IMR-90 (cell line): ENCODE measurements around the gene ELL2. TPM values are rescaled to one million over a fixed set of nuclear protein-coding genes. Genes with fewer than 3 reads are reported as not detected.

Experiments used
- ATAC-seq: fragments of 200-7000 bp; cut with Tn5 transposase; 2 replicates; pipeline ENCODE4 v1.9.1; 2020; ENCODE audit warnings: low read depth, mild to moderate bottlenecking, moderate library complexity
- BruUV-seq: library from RNA; stranded (reverse); fragments of 400-500 nt; replicated peaks from 2 replicates; lab custom pipeline; 2021; lab: Mats Ljungman, UMichigan
- CTCF ChIA-PET: fragments of 300-600 bp; formaldehyde crosslinking; extraction: SDS; loops from one replicate; lab custom pipeline; 2021; ENCODE audit warnings: antibody characterized with exemption; lab: Yijun Ruan, JAX
- POLR2A ChIA-PET: fragments of 300-600 bp; sonication (Branson Sonifier 250); formaldehyde crosslinking; loops from one replicate; lab custom pipeline; 2022; ENCODE audit warnings: antibody characterized with exemption; ENCODE audit not compliant: unreplicated experiment; lab: Charles Lee
- DNase-seq: peaks from one replicate; pipeline ENCODE4 v3.0.0; 2013
- H2AFZ ChIP-seq: replicated peaks from 2 replicates; pipeline ENCODE3; 2013; ENCODE audit warnings: low read length, mild to moderate bottlenecking; ENCODE audit not compliant: poor library complexity
- H2AK5ac ChIP-seq: 2 replicates; pipeline ENCODE4 v1.6.1; 2013; ENCODE audit warnings: low read depth, low read length, inconsistent platforms
- H2AK9ac ChIP-seq: replicated peaks from 2 replicates; pipeline ENCODE3; 2013; ENCODE audit warnings: mild to moderate bottlenecking, low read depth, low read length, moderate library complexity; ENCODE audit not compliant: poor library complexity
- H2BK120ac ChIP-seq: 2 replicates; pipeline ENCODE4 v1.6.1; 2013; ENCODE audit warnings: low read depth, low read length, inconsistent platforms
- H2BK15ac ChIP-seq: 3 replicates; pipeline ENCODE4 v1.6.1; 2013; ENCODE audit warnings: low read depth, low read length, inconsistent platforms
- H2BK20ac ChIP-seq: 2 replicates; pipeline ENCODE4 v1.6.1; 2013; ENCODE audit warnings: low read depth, mild to moderate bottlenecking, inconsistent platforms, low read length, moderate library complexity
- H2BK5ac ChIP-seq: 2 replicates; pipeline ENCODE4 v1.6.1; 2013; ENCODE audit warnings: mild to moderate bottlenecking, low read depth, low read length, inconsistent platforms; ENCODE audit not compliant: poor library complexity, severe bottlenecking
- H3K14ac ChIP-seq: replicated peaks from 2 replicates; pipeline ENCODE4 v1.6.1; 2013; ENCODE audit warnings: low read depth, low read length, inconsistent platforms
- H3K18ac ChIP-seq: 2 replicates; pipeline ENCODE4 v1.6.1; 2013; ENCODE audit warnings: low read depth, low read length, control low read depth
- H3K23ac ChIP-seq: 2 replicates; pipeline ENCODE4 v1.6.1; 2013; ENCODE audit warnings: low read depth, low read length, inconsistent platforms
- H3K27ac ChIP-seq: 2 replicates; pipeline ENCODE4 v1.5.1; 2013; ENCODE audit warnings: mild to moderate bottlenecking, control low read depth, low read length; ENCODE audit not compliant: insufficient read depth
- H3K27me3 ChIP-seq: 2 replicates; pipeline ENCODE4 v1.6.1; 2013; ENCODE audit warnings: low read length; ENCODE audit not compliant: control insufficient read depth, insufficient read depth
- H3K36me3 ChIP-seq: 2 replicates; pipeline ENCODE4 v1.6.1; 2013; ENCODE audit warnings: low read length, mixed read lengths; ENCODE audit not compliant: control insufficient read depth, insufficient read depth
- H3K4ac ChIP-seq: 2 replicates; pipeline ENCODE4 v1.6.1; 2013; ENCODE audit warnings: low read depth, low read length, inconsistent platforms
- H3K4me1 ChIP-seq: 2 replicates; pipeline ENCODE4 v1.6.1; 2013; ENCODE audit warnings: low read length, mixed read lengths; ENCODE audit not compliant: control insufficient read depth, insufficient read depth
- H3K4me2 ChIP-seq: 2 replicates; pipeline ENCODE4 v1.6.1; 2013; ENCODE audit warnings: low read depth, mild to moderate bottlenecking, control low read depth, low read length, moderate library complexity
- H3K4me3 ChIP-seq: 2 replicates; pipeline ENCODE4 v1.5.1; 2013; ENCODE audit warnings: low read depth, mild to moderate bottlenecking, control low read depth, low read length, moderate library complexity; ENCODE audit not compliant: insufficient read depth
- H3K56ac ChIP-seq: 2 replicates; pipeline ENCODE4 v1.6.1; 2013; ENCODE audit warnings: low read length, inconsistent platforms; ENCODE audit not compliant: insufficient read depth; ENCODE audit errors: extremely low read depth
- H3K79me1 ChIP-seq, 2 experiments: 2 replicates each; pipeline ENCODE4 v1.6.1; 2013; ENCODE audit warnings: low read length in 2 of 2, inconsistent platforms in 1 of 2, low read depth in 1 of 2
- H3K9ac ChIP-seq: 2 replicates; pipeline ENCODE4 v1.6.1; 2013; ENCODE audit warnings: low read depth, low read length, control low read depth
- H3K9me1 ChIP-seq: 2 replicates; pipeline ENCODE4 v1.6.1; 2013; ENCODE audit warnings: low read length, inconsistent platforms; ENCODE audit not compliant: insufficient read depth
- H3K9me3 ChIP-seq: 2 replicates; pipeline ENCODE4 v1.6.1; 2013; ENCODE audit warnings: low read length; ENCODE audit not compliant: control insufficient read depth, insufficient read depth
- H4K20me1 ChIP-seq: 2 replicates; pipeline ENCODE4 v1.6.1; 2013; ENCODE audit warnings: low read length, inconsistent platforms; ENCODE audit not compliant: insufficient read depth
- H4K5ac ChIP-seq: 2 replicates; pipeline ENCODE4 v1.6.1; 2013; ENCODE audit warnings: mild to moderate bottlenecking, low read depth, low read length, control low read depth
- H4K8ac ChIP-seq, 2 experiments: 2 replicates each; pipeline ENCODE4 v1.6.1; 2013; ENCODE audit warnings: low read depth in 2 of 2, low read length in 2 of 2, control low read depth in 1 of 2, inconsistent platforms in 1 of 2
- H4K91ac ChIP-seq: 2 replicates; pipeline ENCODE4 v1.6.1; 2013; ENCODE audit warnings: low read depth, low read length, inconsistent platforms; ENCODE audit not compliant: insufficient read depth
- MXI1 ChIP-seq: IDR thresholded peaks from 2 replicates; pipeline ENCODE4 v1.6.1; 2012; ENCODE audit warnings: low read depth, mild to moderate bottlenecking, low read length, moderate library complexity, borderline replicate concordance
- RFX5 ChIP-seq: IDR thresholded peaks from 2 replicates; pipeline ENCODE4 v1.8.0; 2012; ENCODE audit warnings: low read depth, mild to moderate bottlenecking, low read length, moderate library complexity
- USF2 ChIP-seq: fragments of 150-350 bp; IDR thresholded peaks from 2 replicates; pipeline ENCODE4 v1.6.1; 2017; ENCODE audit warnings: mild to moderate bottlenecking, antibody characterized with exemption, low read length, low read depth
- WGBS, 2 experiments: methylation state at CpG; one replicate each; pipeline versions ENCODE4 v1.1.5 to v1.1.7; 2013; ENCODE audit warnings: missing lambda C conversion rate in 2 of 2; ENCODE audit not compliant: insufficient read length in 1 of 2; ENCODE audit errors: extremely low coverage in 2 of 2; 5-methylcytosine and 5-hydroxymethylcytosine counted together
- dilution Hi-C: fragments of 300-500 bp; cut with HindIII; formaldehyde crosslinking; loops from one replicate; pipeline ENCODE4 v1.14.3; 2018; ENCODE audit warnings: low sequenced_read_pairs; ENCODE audit not compliant: unreplicated experiment
- in situ Hi-C: fragments of 300-500 bp; cut with MboI; formaldehyde crosslinking; loops from 3 replicates; pipeline ENCODE4 v1.14.3; 2019; ENCODE audit warnings: low sequenced_read_pairs, inconsistent platforms, mixed read lengths
- intact Hi-C: fragments of 100-400 bp; cut with micrococcal nuclease; formaldehyde crosslinking; loops from 2 replicates; pipeline ENCODE4 v1.10.0; 2022
- polyA plus RNA-seq, 3 experiments: library from polyadenylated mRNA; depleted of rRNA; stranded (reverse); fragments of >200 nt; gene quantifications; 2 replicates each; pipeline ENCODE4 v1.2.3, GENCODE V29; 2012; ENCODE audit warnings: low replicate concordance in 1 of 3
- total RNA-seq: library from RNA; depleted of rRNA; stranded (reverse); fragments of >200 nt; gene quantifications from 2 replicates; pipeline ENCODE4 v1.2.3, GENCODE V29; 2012

The ELL2 gene
- total and polyA plus RNA-seq, 2 of the 4 experiments (the other 2 are of a cell fraction) = 61.4 to 92.5 TPM

GRCh38 chr5:95857185-95857945 lies 104.3 kb downstream of the ELL2 start:
- Histone ChIP-seq H3K9me1 (peaks cover 20% of the 10 kb centered on the region), H2BK20ac (peak overlapping the region; percentile 100), H3K4me3 (no peak overlapping the region), H4K91ac (peak overlapping the region; percentile 99), H2BK5ac (peak overlapping the region; percentile 97), H2BK120ac (peak overlapping the region; percentile 100), H3K9me3 (no peaks in the 10 kb centered on the region), H4K8ac (peak overlapping the region; percentile 91 to 98), H3K4me2 (no peak overlapping the region), H4K20me1 (no peaks in the 10 kb centered on the region), H3K27me3 (no peaks in the 10 kb centered on the region), H4K5ac (peak overlapping the region; percentile 91), H3K9ac (peak overlapping the region; percentile 18), H2AFZ (peak overlapping the region; percentile 67), H3K79me1 (peaks cover 0 to 36% of the 10 kb centered on the region in 2 experiments; a peak in 3 of 4 replicates), H2BK15ac (peak overlapping the region; percentile 88; the same call in 2 of the 3 replicates), H3K14ac (peak overlapping the region; percentile 98), H3K4me1 (peaks cover 29% of the 10 kb centered on the region), H3K27ac (peak overlapping the region; percentile 99), H3K56ac (peak overlapping the region; percentile 92), H3K18ac (peak overlapping the region; percentile 97), H3K36me3 (no peaks in the 10 kb centered on the region), H3K23ac (peak overlapping the region; percentile 85), H2AK5ac (peak overlapping the region; percentile 100), H2AK9ac (peak overlapping the region; percentile 92), H3K4ac (peak overlapping the region; percentile 100)
- TF ChIP-seq USF2 (peak; percentile 76), MXI1 (0 out of 2 replicates have a peak, but pooled peaks have one; percentile 5), RFX5 (no peak)
- CTCF ChIA-PET = interaction anchor here (0.9 to 1.1 kb wide), 3 partner anchors 13 to 480 kb away, joined by 3 to 4 read pairs (median 3); no protein-coding TSS in a partner anchor
- peak; percentile 5 for ATAC-seq
- WGBS, 2 experiments = 81% methylated on average over 2 of the region's 12 CpGs; no CpG with 5 or more reads in 1 of the 2 experiments
- dilution Hi-C loops (no loop called here), in situ Hi-C loops (loop anchor here (5.0 to 10.0 kb wide), 3 partner anchors 90 to 747 kb away; no protein-coding TSS in a partner anchor), intact Hi-C loops (loop anchor here (5.0 to 10.0 kb wide), 2 partner anchors 287 to 370 kb away; no protein-coding TSS in a partner anchor)
- BruUV-seq = no TSS peak
- DNase-seq = peak; percentile 91
- POLR2A ChIA-PET = no interaction called here
